Activated CD8-positive, alpha-beta T cell treated with anti-CD3 and anti-CD28 coated beads, Interleukin-2, amount 10 ng/mL, durations not matched to agents 7 days and 5 days (primary cell): ENCODE results near the gene LRP10. TPM values are rescaled to one million over a fixed set of nuclear protein-coding genes. Genes with fewer than 3 reads are reported as not detected.

Experiments used
- ATAC-seq: fragments of 150-1000 bp; cut with Tn5 transposase; one replicate; pipeline ENCODE4 v1.10.0; 2021; ENCODE audit warnings: moderate library complexity
- CTCF ChIA-PET: fragments of 350-600 bp; sonication (Branson Sonifier 250); formaldehyde crosslinking; loops from one replicate; lab custom pipeline; 2021; ENCODE audit warnings: antibody characterized with exemption; lab: Charles Lee
- POLR2A ChIA-PET: fragments of 350-600 bp; sonication (Branson Sonifier 250); formaldehyde crosslinking; loops from one replicate; lab custom pipeline; 2021; ENCODE audit warnings: antibody characterized with exemption; lab: Charles Lee
- DNase-seq: peaks from one replicate; pipeline ENCODE4 v3.0.0-alpha.2; 2020
- H3K27ac Mint-ChIP-seq: one replicate; pipeline ENCODE4 v1.8.0; 2021; ENCODE audit warnings: mild to moderate bottlenecking, mixed read lengths
- H3K27me3 Mint-ChIP-seq: one replicate; pipeline ENCODE4 v1.8.0; 2021; ENCODE audit warnings: low read depth, mixed read lengths
- H3K36me3 Mint-ChIP-seq: one replicate; pipeline ENCODE4 v1.8.0; 2021; ENCODE audit warnings: low read depth, mixed read lengths
- H3K4me1 Mint-ChIP-seq: one replicate; pipeline ENCODE4 v1.8.0; 2021; ENCODE audit warnings: low read depth, mixed read lengths
- H3K4me3 Mint-ChIP-seq: one replicate; pipeline ENCODE4 v1.8.0; 2021; ENCODE audit warnings: mild to moderate bottlenecking, mixed read lengths
- H3K9me3 Mint-ChIP-seq: one replicate; pipeline ENCODE4 v1.8.0; 2022; ENCODE audit warnings: mixed read lengths; ENCODE audit not compliant: insufficient read depth
- total RNA-seq, 2 experiments: library from RNA; stranded (reverse); gene quantifications; one replicate each; pipeline ENCODE4 v1.2.3, GENCODE V29; 2021

The LRP10 gene
- total RNA-seq, 2 experiments from 2014 or later: 37.1 to 40.7 TPM

GRCh38 chr14:22892488-22892887 lies 20.9 kb downstream of the LRP10 start:
- H3K27me3 Mint-ChIP-seq: peaks cover 7% of the 10 kb centered on the region
- DNase-seq (no peak), ATAC-seq (no peak)
- no peak overlapping the region for H3K4me3 Mint-ChIP-seq
- peaks cover 5% of the 10 kb centered on the region for H3K36me3 Mint-ChIP-seq
- H3K27ac Mint-ChIP-seq: no peak overlapping the region
- POLR2A ChIA-PET: no interaction called here
- H3K9me3 Mint-ChIP-seq: no peaks in the 10 kb centered on the region
- peaks cover 13% of the 10 kb centered on the region for H3K4me1 Mint-ChIP-seq
- CTCF ChIA-PET: interaction anchor here (1.3 kb wide), 1 partner anchor 20 kb away, joined by 3 read pairs; no protein-coding TSS in a partner anchor

- ChIA-PET CTCF (interaction anchor here (0.8 to 1.0 kb wide), 3 partner anchors 22 to 93 kb away, joined by 3 read pairs; no protein-coding TSS in a partner anchor), POLR2A (interaction anchor here (1.1 kb wide), 1 partner anchor 35 kb away, joined by 3 read pairs; the partner anchor contains the start of gene PRMT5)
- no peak overlapping the region for H3K27ac Mint-ChIP-seq
- no peak for DNase-seq
- H3K36me3 Mint-ChIP-seq: peaks cover 10% of the 10 kb centered on the region
- no peaks in the 10 kb centered on the region for H3K9me3 Mint-ChIP-seq
- peaks cover 2% of the 10 kb centered on the region for H3K4me1 Mint-ChIP-seq
- peaks cover 7% of the 10 kb centered on the region for H3K27me3 Mint-ChIP-seq
- no peak overlapping the region for H3K4me3 Mint-ChIP-seq
- ATAC-seq: no peak
Observed at GRCh38 chr14:22893706-22894105, 22.2 kb downstream of the LRP10 start.

- ATAC-seq: no peak
- CTCF ChIA-PET: interaction anchor here (1.0 to 2.5 kb wide), 7 partner anchors 10 to 310 kb away, joined by 3 to 15 read pairs (median 6); no protein-coding TSS in a partner anchor
- POLR2A ChIA-PET: interaction anchor here (0.8 to 1.5 kb wide), 3 partner anchors 12 to 24 kb away, joined by 3 to 6 read pairs (median 4); partner anchors contain the start of genes LRP10, RBM23 and REM2
- no peak for DNase-seq
- Mint-ChIP-seq H3K4me3 (no peak overlapping the region), H3K9me3 (no peaks in the 10 kb centered on the region), H3K36me3 (peaks cover 14% of the 10 kb centered on the region), H3K4me1 (peaks cover 2% of the 10 kb centered on the region), H3K27me3 (no peaks in the 10 kb centered on the region), H3K27ac (no peak overlapping the region)
Observed at GRCh38 chr14:22895402-22895801, 23.9 kb downstream of the LRP10 start.

GRCh38 chr14:22896356-22896755 lies 24.8 kb downstream of the LRP10 start:
- Mint-ChIP-seq H3K9me3 (no peaks in the 10 kb centered on the region), H3K36me3 (peaks cover 18% of the 10 kb centered on the region)

GRCh38 chr14:22896760-22897159 lies 25.2 kb downstream of the LRP10 start:
- Mint-ChIP-seq H3K36me3 (peaks cover 21% of the 10 kb centered on the region), H3K9me3 (no peaks in the 10 kb centered on the region), H3K27ac (no peak overlapping the region), H3K4me3 (no peak overlapping the region), H3K27me3 (no peaks in the 10 kb centered on the region), H3K4me1 (peaks cover 13% of the 10 kb centered on the region)
- ATAC-seq (no peak), DNase-seq (no peak)
- CTCF ChIA-PET: interaction anchor here (0.9 to 2.5 kb wide), 8 partner anchors 12 to 326 kb away, joined by 3 to 15 read pairs (median 6); no protein-coding TSS in a partner anchor
- POLR2A ChIA-PET: interaction anchor here (1.5 kb wide), 1 partner anchor 23 kb away, joined by 4 read pairs; the partner anchor contains the start of gene RBM23

More at GRCh38 chr14:22896356-22896755, 24.8 kb downstream of the LRP10 start:
- CTCF ChIA-PET: interaction anchor here (0.9 to 2.5 kb wide), 10 partner anchors 11 to 326 kb away, joined by 3 to 15 read pairs (median 6); no protein-coding TSS in a partner anchor
- no peak overlapping the region for H3K27ac Mint-ChIP-seq
- ATAC-seq (no peak), DNase-seq (no peak)
- POLR2A ChIA-PET: interaction anchor here (1.1 to 1.5 kb wide), 2 partner anchors 23 to 25 kb away, joined by 4 to 6 read pairs; partner anchors contain the start of genes LRP10 and RBM23
- H3K27me3 Mint-ChIP-seq: no peaks in the 10 kb centered on the region
- H3K4me3 Mint-ChIP-seq: no peak overlapping the region
- peaks cover 11% of the 10 kb centered on the region for H3K4me1 Mint-ChIP-seq

GRCh38 chr14:22897357-22897756 lies 25.8 kb downstream of the LRP10 start:
- Mint-ChIP-seq H3K4me3 (no peak overlapping the region), H3K36me3 (peaks cover 25% of the 10 kb centered on the region), H3K27me3 (no peaks in the 10 kb centered on the region), H3K27ac (no peak overlapping the region), H3K4me1 (peaks cover 13% of the 10 kb centered on the region), H3K9me3 (no peaks in the 10 kb centered on the region)
- ATAC-seq (no peak), DNase-seq (no peak)
- POLR2A ChIA-PET: interaction anchor here (0.6 kb wide), 1 partner anchor 313 kb away, joined by 3 read pairs; no protein-coding TSS in a partner anchor
- CTCF ChIA-PET: interaction anchor here (1.8 to 4.2 kb wide), 5 partner anchors 12 to 327 kb away, joined by 6 to 20 read pairs (median 13); no protein-coding TSS in a partner anchor

- H3K27me3 Mint-ChIP-seq: no peaks in the 10 kb centered on the region
- no peak overlapping the region for H3K4me3 Mint-ChIP-seq
- H3K4me1 Mint-ChIP-seq: peaks cover 13% of the 10 kb centered on the region
- ATAC-seq (no peak), DNase-seq (no peak)
- H3K27ac Mint-ChIP-seq: no peak overlapping the region
- ChIA-PET POLR2A (no interaction called here), CTCF (interaction anchor here (1.8 to 4.9 kb wide), 10 partner anchors 13 to 328 kb away, joined by 6 to 46 read pairs (median 22); partner anchors contain the start of genes MRPL52 and RBM23)
- peaks cover 32% of the 10 kb centered on the region for H3K36me3 Mint-ChIP-seq
- H3K9me3 Mint-ChIP-seq: no peaks in the 10 kb centered on the region
Observed at GRCh38 chr14:22898302-22899090, 27.0 kb downstream of the LRP10 start.

- ATAC-seq (peak; percentile 75), DNase-seq (peak; percentile 68)
- peaks cover 47% of the 10 kb centered on the region for H3K36me3 Mint-ChIP-seq
- H3K4me1 Mint-ChIP-seq: peaks cover 13% of the 10 kb centered on the region
- POLR2A ChIA-PET: interaction anchor here (0.6 to 2.2 kb wide), 5 partner anchors 17 to 330 kb away, joined by 3 to 8 read pairs (median 4); partner anchors contain the start of genes LRP10 and RBM23
- no peak overlapping the region for H3K4me3 Mint-ChIP-seq
- CTCF ChIA-PET: interaction anchor here (0.8 to 5.0 kb wide), 24 partner anchors 11 to 344 kb away, joined by 3 to 46 read pairs (median 8); partner anchors contain the start of genes HAUS4, MRPL52, OXA1L and PRMT5
- peak overlapping the region; percentile 4 for H3K27ac Mint-ChIP-seq
- no peaks in the 10 kb centered on the region for H3K9me3 Mint-ChIP-seq
- H3K27me3 Mint-ChIP-seq: no peaks in the 10 kb centered on the region
Observed at GRCh38 chr14:22900081-22900799, 28.7 kb downstream of the LRP10 start.

GRCh38 chr14:22901799-22902198 lies 30.3 kb downstream of the LRP10 start:
- Mint-ChIP-seq H3K4me1 (peaks cover 13% of the 10 kb centered on the region), H3K9me3 (no peaks in the 10 kb centered on the region), H3K4me3 (no peak overlapping the region), H3K27ac (peak overlapping the region; percentile 57), H3K36me3 (peaks cover 61% of the 10 kb centered on the region), H3K27me3 (no peaks in the 10 kb centered on the region)
- ChIA-PET CTCF (interaction anchor here (0.6 to 5.0 kb wide), 11 partner anchors 12 to 331 kb away, joined by 3 to 46 read pairs (median 22); no protein-coding TSS in a partner anchor), POLR2A (interaction anchor here (1.0 to 2.2 kb wide), 3 partner anchors 17 to 31 kb away, joined by 3 to 8 read pairs (median 3); partner anchors contain the start of genes LRP10 and RBM23)
- ATAC-seq (no peak), DNase-seq (no peak)

- DNase-seq: no peak
- H3K4me3 Mint-ChIP-seq: no peak overlapping the region
- peaks cover 13% of the 10 kb centered on the region for H3K4me1 Mint-ChIP-seq
- H3K9me3 Mint-ChIP-seq: no peaks in the 10 kb centered on the region
- H3K36me3 Mint-ChIP-seq: peaks cover 58% of the 10 kb centered on the region
- H3K27ac Mint-ChIP-seq: no peak overlapping the region
- no peaks in the 10 kb centered on the region for H3K27me3 Mint-ChIP-seq
- POLR2A ChIA-PET: no interaction called here
- ATAC-seq: no peak
- CTCF ChIA-PET: interaction anchor here (0.7 to 5.0 kb wide), 5 partner anchors 14 to 53 kb away, joined by 3 to 43 read pairs (median 5); no protein-coding TSS in a partner anchor
Observed at GRCh38 chr14:22903742-22904087, 32.2 kb downstream of the LRP10 start.

- peaks cover 10% of the 10 kb centered on the region for H3K4me1 Mint-ChIP-seq
- H3K27me3 Mint-ChIP-seq: no peaks in the 10 kb centered on the region
- H3K4me3 Mint-ChIP-seq: no peak overlapping the region
- no peaks in the 10 kb centered on the region for H3K9me3 Mint-ChIP-seq
- ChIA-PET POLR2A (interaction anchor here (1.0 kb wide), 1 partner anchor 33 kb away, joined by 3 read pairs; no protein-coding TSS in a partner anchor), CTCF (no interaction called here)
- H3K27ac Mint-ChIP-seq: no peak overlapping the region
- peaks cover 59% of the 10 kb centered on the region for H3K36me3 Mint-ChIP-seq
- DNase-seq (no peak), ATAC-seq (no peak)
Observed at GRCh38 chr14:22905627-22906026, 34.1 kb downstream of the LRP10 start.
